ENCODE measurements around the gene PLXNB2. TPM values are rescaled to one million over a fixed set of nuclear protein-coding genes. Genes with fewer than 3 reads are reported as not detected.
"Not testable (repeated sequence)": the region's sequence is repeated elsewhere in the genome, so short reads cannot be mapped to it uniquely, and the experiment has no call there.

PLXNB2 gene
- 100 to 1,000 TPM; 290 TPM for total RNA-seq
- long read RNA-seq, partial matches to known transcripts, result 170 of 200 reads
- long read RNA-seq, other reads (novel, unspliced or antisense), result 25 of 200 reads

- ATAC-seq (peak; percentile 42), DNase-seq (peak; percentile 81 to 84)
- intact Hi-C loops (cut with DNase I, micrococcal nuclease), result no loop called here
Measured at GRCh38 chr22:50306753-50307749, at the start of gene PLXNB2. PLXNB2 (minus strand) TSS chr22:50307646; CDS start chr22:50290584, 17,062 bp downstream.

- ATAC-seq (no peak), DNase-seq (no peak)
- intact Hi-C loops (cut with DNase I, micrococcal nuclease), result no loop called here
Measured at GRCh38 chr22:50357222-50357621, 49.8 kb upstream of the PLXNB2 start.

- no peak for DNase-seq
- intact Hi-C loops (cut with DNase I, micrococcal nuclease), result no loop called here
- no peak for ATAC-seq
Measured at GRCh38 chr22:50356186-50356585, 48.7 kb upstream of the PLXNB2 start.

- intact Hi-C loops (cut with DNase I, micrococcal nuclease), result no loop called here
- ATAC-seq (no peak), DNase-seq (no peak)
Measured at GRCh38 chr22:50348058-50348457, 40.6 kb upstream of the PLXNB2 start.

- DNase-seq (no peak), ATAC-seq (no peak)
- intact Hi-C loops (cut with DNase I, micrococcal nuclease), result no loop called here
Measured at GRCh38 chr22:50347157-50347556, 39.7 kb upstream of the PLXNB2 start.

- intact Hi-C loops (cut with DNase I, micrococcal nuclease), result no loop called here
- no peak for ATAC-seq
- DNase-seq, result no peak
Measured at GRCh38 chr22:50346470-50346869, 39.0 kb upstream of the PLXNB2 start.

- intact Hi-C loops (cut with DNase I, micrococcal nuclease), result loop anchor here in 1 of 2 donors (5.0 kb wide), 1 partner anchor 91 kb away; the partner anchor contains the start of gene HDAC10
- no peak for ATAC-seq
- DNase-seq, result no peak
Measured at GRCh38 chr22:50343541-50343935, 36.1 kb upstream of the PLXNB2 start.

- intact Hi-C loops (cut with DNase I, micrococcal nuclease), result loop anchor here in 1 of 2 donors (5.0 kb wide), 1 partner anchor 91 kb away; the partner anchor contains the start of gene HDAC10
- DNase-seq (peak; percentile 83 to 90), ATAC-seq (peak; percentile 92)
Measured at GRCh38 chr22:50342651-50343540, 35.5 kb upstream of the PLXNB2 start, which contains the start of gene PPP6R2. PPP6R2 (plus strand) TSS chr22:50343327; CDS start chr22:50393909, 50,582 bp downstream.

- intact Hi-C loops (cut with DNase I, micrococcal nuclease), result loop anchor here in 1 of 2 donors (5.0 kb wide), 1 partner anchor 90 kb away; the partner anchor contains the start of gene HDAC10
- peak; percentile 84 to 92 for DNase-seq
- peak; percentile 75 for ATAC-seq
Measured at GRCh38 chr22:50341977-50342650, 34.7 kb upstream of the PLXNB2 start.

- no peak for ATAC-seq
- DNase-seq, result no peak
- intact Hi-C loops (cut with DNase I, micrococcal nuclease), result loop anchor here in 1 of 2 donors (5.0 kb wide), 1 partner anchor 88 kb away; the partner anchor contains the start of gene HDAC10
Measured at GRCh38 chr22:50339945-50340879, 32.8 kb upstream of the PLXNB2 start.

- DNase-seq (no peak), ATAC-seq (no peak)
- intact Hi-C loops (cut with DNase I, micrococcal nuclease), result no loop called here
Measured at GRCh38 chr22:50338860-50339462, 31.5 kb upstream of the PLXNB2 start.

GRCh38 chr22:50338042-50338573, 30.7 kb upstream of the PLXNB2 start:
- ATAC-seq (no peak), DNase-seq (no peak)
- intact Hi-C loops (cut with DNase I, micrococcal nuclease), result no loop called here

GRCh38 chr22:50337262-50338041, 30.0 kb upstream of the PLXNB2 start:
- DNase-seq (no peak), ATAC-seq (no peak)
- intact Hi-C loops (cut with DNase I, micrococcal nuclease), result no loop called here

GRCh38 chr22:50334433-50334832, 27.0 kb upstream of the PLXNB2 start:
- DNase-seq; intact Hi-C loops (cut with DNase I, micrococcal nuclease); ATAC-seq: not testable (repeated sequence)

- intact Hi-C loops (cut with DNase I, micrococcal nuclease), result loop anchor here in 1 of 2 donors (10.0 kb wide), 1 partner anchor 54 kb away; the partner anchor contains the start of gene MAPK11
- DNase-seq, result no peak
- no peak for ATAC-seq
Measured at GRCh38 chr22:50329236-50329635, 21.8 kb upstream of the PLXNB2 start.

GRCh38 chr22:50327711-50328019, 20.2 kb upstream of the PLXNB2 start:
- ATAC-seq (no peak), DNase-seq (no peak)
- intact Hi-C loops (cut with DNase I, micrococcal nuclease), result loop anchor here in 1 of 2 donors (10.0 kb wide), 1 partner anchor 53 kb away; the partner anchor contains the start of gene MAPK11

Data from left colon (tissue), 2 donors.